Rectal smooth muscle tissue (tissue), 1 donor: ENCODE results near the gene TMEM255A.

Experiments
- H3K27ac ChIP-seq: one replicate; pipeline ENCODE4 v1.7.0; 2013; ENCODE audit warnings: low read depth, low read length, inconsistent platforms
- H3K27me3 ChIP-seq: one replicate; pipeline ENCODE4 v1.7.0; 2013; ENCODE audit warnings: low read length; ENCODE audit not compliant: control insufficient read depth, insufficient read depth
- H3K36me3 ChIP-seq: one replicate; pipeline ENCODE4 v1.7.0; 2013; ENCODE audit warnings: low read length; ENCODE audit not compliant: control insufficient read depth, insufficient read depth
- H3K4me1 ChIP-seq: one replicate; pipeline ENCODE4 v1.7.0; 2013; ENCODE audit warnings: low read length; ENCODE audit not compliant: control insufficient read depth, insufficient read depth
- H3K4me3 ChIP-seq: one replicate; pipeline ENCODE4 v1.7.0; 2013; ENCODE audit warnings: low read length
- H3K9ac ChIP-seq: one replicate; pipeline ENCODE4 v1.7.0; 2013; ENCODE audit warnings: low read length

TMEM255A gene

GRCh38 chrX:120321520-120322281, 10.4 kb upstream of the TMEM255A start:
- Histone ChIP-seq H3K36me3 (no peaks in the 10 kb centered on the region), H3K4me3 (no peak overlapping the region), H3K9ac (no peak overlapping the region), H3K4me1 (no peaks in the 10 kb centered on the region), H3K27ac (no peak overlapping the region), H3K27me3 (no peaks in the 10 kb centered on the region)

- no peak overlapping the region for H3K9ac ChIP-seq
- H3K27ac ChIP-seq, result no peak overlapping the region
- no peaks in the 10 kb centered on the region for H3K4me1 ChIP-seq
- no peak overlapping the region for H3K4me3 ChIP-seq
- no peaks in the 10 kb centered on the region for H3K27me3 ChIP-seq
- no peaks in the 10 kb centered on the region for H3K36me3 ChIP-seq
Measured at GRCh38 chrX:120318411-120318810, 7.2 kb upstream of the TMEM255A start.

GRCh38 chrX:120316587-120317283, 5.5 kb upstream of the TMEM255A start:
- no peak overlapping the region for H3K4me3 ChIP-seq
- H3K4me1 ChIP-seq, result no peaks in the 10 kb centered on the region
- no peak overlapping the region for H3K27ac ChIP-seq
- no peaks in the 10 kb centered on the region for H3K36me3 ChIP-seq
- H3K27me3 ChIP-seq, result no peaks in the 10 kb centered on the region
- H3K9ac ChIP-seq, result no peak overlapping the region

- Histone ChIP-seq H3K4me3 (no peak overlapping the region), H3K27me3 (peaks cover 5% of the 10 kb centered on the region), H3K36me3 (no peaks in the 10 kb centered on the region), H3K4me1 (peaks cover 1% of the 10 kb centered on the region), H3K9ac (no peak overlapping the region), H3K27ac (no peak overlapping the region)
Measured at GRCh38 chrX:120315776-120316175, 4.5 kb upstream of the TMEM255A start.

GRCh38 chrX:120311727-120312063, 434 bp upstream of the TMEM255A start:
- no peak overlapping the region for H3K27ac ChIP-seq
- peaks cover 4% of the 10 kb centered on the region for H3K4me1 ChIP-seq
- H3K9ac ChIP-seq, result no peak overlapping the region
- no peak overlapping the region for H3K4me3 ChIP-seq
- no peaks in the 10 kb centered on the region for H3K36me3 ChIP-seq
- H3K27me3 ChIP-seq, result peaks cover 14% of the 10 kb centered on the region

GRCh38 chrX:120309873-120310705, 1.2 kb downstream of the TMEM255A start:
- Histone ChIP-seq H3K36me3 (no peaks in the 10 kb centered on the region), H3K4me3 (peak overlapping the region; percentile 49), H3K27ac (no peak overlapping the region), H3K4me1 (peaks cover 4% of the 10 kb centered on the region), H3K9ac (no peak overlapping the region), H3K27me3 (peaks cover 14% of the 10 kb centered on the region)

GRCh38 chrX:120308959-120309872, 2.0 kb downstream of the TMEM255A start:
- Histone ChIP-seq H3K9ac (no peak overlapping the region), H3K27ac (no peak overlapping the region), H3K36me3 (no peaks in the 10 kb centered on the region), H3K4me3 (peak overlapping the region; percentile 49), H3K4me1 (peaks cover 4% of the 10 kb centered on the region), H3K27me3 (peaks cover 14% of the 10 kb centered on the region)

GRCh38 chrX:120308558-120308957, 2.7 kb downstream of the TMEM255A start:
- Histone ChIP-seq H3K4me3 (no peak overlapping the region), H3K27me3 (peaks cover 16% of the 10 kb centered on the region), H3K27ac (no peak overlapping the region), H3K36me3 (no peaks in the 10 kb centered on the region), H3K4me1 (peaks cover 4% of the 10 kb centered on the region), H3K9ac (no peak overlapping the region)

- Histone ChIP-seq H3K27ac (no peak overlapping the region), H3K4me3 (no peak overlapping the region), H3K27me3 (peaks cover 16% of the 10 kb centered on the region)
Measured at GRCh38 chrX:120306630-120307029, 4.6 kb downstream of the TMEM255A start.

GRCh38 chrX:120305531-120306141, 5.6 kb downstream of the TMEM255A start:
- Histone ChIP-seq H3K9ac (no peak overlapping the region), H3K4me3 (no peak overlapping the region), H3K36me3 (no peaks in the 10 kb centered on the region), H3K27me3 (peaks cover 9% of the 10 kb centered on the region), H3K4me1 (peaks cover 2% of the 10 kb centered on the region), H3K27ac (no peak overlapping the region)

More at GRCh38 chrX:120306630-120307029, 4.6 kb downstream of the TMEM255A start:
- Histone ChIP-seq H3K9ac (no peak overlapping the region), H3K36me3 (no peaks in the 10 kb centered on the region), H3K4me1 (peaks cover 4% of the 10 kb centered on the region)

GRCh38 chrX:120304256-120304655, 7.0 kb downstream of the TMEM255A start:
- Histone ChIP-seq H3K36me3 (no peaks in the 10 kb centered on the region), H3K4me1 (no peaks in the 10 kb centered on the region), H3K27me3 (peaks cover 2% of the 10 kb centered on the region), H3K9ac (no peak overlapping the region), H3K27ac (no peak overlapping the region), H3K4me3 (no peak overlapping the region)
